ENCODE results near the gene LIN37. TPM values are rescaled to one million over a fixed set of nuclear protein-coding genes. Genes with fewer than 3 reads are reported as not detected.
A peak's percentile ranks its signal among the peaks of the same experiment; 100 is the strongest.

The LIN37 gene
- total and polyA plus RNA-seq, 2 of the 13 experiments (the other 11 are each of a cell fraction or from before 2014, with no cell fraction given): 6.3 to 8.7 TPM

- TF ChIP-seq ZNF543 (CRISPR knock-in tag; IDR thresholded peaks at IDR 0.05) (0 out of 2 replicates have a peak, but pooled peaks have one; percentile 22), MEIS2 (CRISPR knock-in tag; IDR thresholded peaks at IDR 0.05) (no peak), ZIK1 (CRISPR knock-in tag; IDR thresholded peaks at IDR 0.05; ENCODE audit: borderline replicate concordance, low read depth) (no peak; the same call in 1 of the 2 replicates), NFE2L2 (IDR thresholded peaks at IDR 0.05; ENCODE audit: low read length) (no peak), RBAK (CRISPR knock-in tag; IDR thresholded peaks at IDR 0.05) (no peak), TBX3 (IDR thresholded peaks at IDR 0.05; ENCODE audit: borderline replicate concordance) (no peak), ZC3H4 (CRISPR knock-in tag; IDR thresholded peaks at IDR 0.05; ENCODE audit: borderline replicate concordance) (peak; percentile 66; the same call in 1 of the 2 replicates), U2AF2 (IDR thresholded peaks at IDR 0.05; ENCODE audit: low read depth, low read length) (no peak), ELF4 (CRISPR knock-in tag; IDR thresholded peaks at IDR 0.05; ENCODE audit: borderline replicate concordance) (peak; percentile 71; the same call in 1 of the 2 replicates), KLF15 (CRISPR knock-in tag; IDR thresholded peaks at IDR 0.05; ENCODE audit: borderline replicate concordance) (0 out of 2 replicates have a peak, but pooled peaks have one; percentile 73), PRPF4 (IDR thresholded peaks at IDR 0.05; ENCODE audit: low read depth, low read length, poor library complexity, severe bottlenecking) (no peak), SALL2 (CRISPR knock-in tag; IDR thresholded peaks at IDR 0.05) (no peak), NR2F1 (CRISPR knock-in tag; IDR thresholded peaks at IDR 0.05) (no peak), ZNF121 (CRISPR knock-in tag; IDR thresholded peaks at IDR 0.05) (peak; percentile 36), ZMYM4 (CRISPR knock-in tag; IDR thresholded peaks at IDR 0.05) (peak; percentile 63), FIP1L1 (IDR thresholded peaks at IDR 0.05; ENCODE audit: borderline replicate concordance, insufficient read depth, low read depth, low read length) (no peak), DRAP1 (CRISPR knock-in tag; IDR thresholded peaks at IDR 0.05) (peak; percentile 100), YY1 (IDR thresholded peaks at IDR 0.05; ENCODE audit: insufficient read depth, insufficient replicate concordance, low read depth, low read length) (peak; percentile 52), ZGPAT (CRISPR knock-in tag; IDR thresholded peaks at IDR 0.05) (peak; percentile 87; the same call in 1 of the 2 replicates), LRRFIP1 (CRISPR knock-in tag; conservative IDR thresholded peaks at IDR 0.05) (no peak), ZNF784 (CRISPR knock-in tag; IDR thresholded peaks at IDR 0.05; ENCODE audit: borderline replicate concordance) (no peak), ZMAT5 (CRISPR knock-in tag; IDR thresholded peaks at IDR 0.05; ENCODE audit: borderline replicate concordance, low read depth) (no peak), AHR (CRISPR knock-in tag; IDR thresholded peaks at IDR 0.05) (peak; percentile 25; the same call in 1 of the 2 replicates), CBFB (CRISPR knock-in tag; IDR thresholded peaks at IDR 0.05) (peak; percentile 43; the same call in 1 of the 2 replicates)
Observed at GRCh38 chr19:35740423-35741202, 7.8 kb upstream of the LIN37 start (continued).
